Neutrophil (primary cell): ENCODE results near the gene PKIB.

ENCODE experiments used
- H3K27ac ChIP-seq: fragments of 200-600 bp; sonication (generic); 2 replicates; pipeline ENCODE4 v1.5.1; 2016; ENCODE audit warnings: mild to moderate bottlenecking, moderate library complexity
- H3K27me3 ChIP-seq: fragments of 200-600 bp; sonication (generic); 2 replicates; pipeline ENCODE4 v1.6.0; 2016; ENCODE audit warnings: mild to moderate bottlenecking
- H3K36me3 ChIP-seq: fragments of 200-600 bp; sonication (generic); 2 replicates; pipeline ENCODE4 v1.5.1; 2017
- H3K4me1 ChIP-seq, 2 experiments: fragments of 200-600 bp in 1 of 2; sonication (generic) in 1 of 2; 1 replicate in 1 of 2; 2 replicates in 1 of 2; pipeline versions ENCODE4 v1.5.1 to v1.6.1; 2013 to 2016; ENCODE audit warnings: low read depth in 1 of 2, low read length in 1 of 2, mild to moderate bottlenecking in 1 of 2, moderate library complexity in 1 of 2; ENCODE audit not compliant: control insufficient read depth in 1 of 2, insufficient read depth in 1 of 2
- H3K4me3 ChIP-seq, 2 experiments: fragments of 200-600 bp in 1 of 2; sonication (generic) in 1 of 2; 1 replicate in 1 of 2; 2 replicates in 1 of 2; pipeline ENCODE4 v1.5.1; 2013 to 2016; ENCODE audit warnings: low read depth in 1 of 2, low read length in 1 of 2, mild to moderate bottlenecking in 1 of 2, moderate library complexity in 1 of 2
- H3K9me3 ChIP-seq: fragments of 200-600 bp; sonication (generic); 2 replicates; pipeline ENCODE4 v1.5.1; 2016
- CTCF ChIP-seq: fragments of 200-600 bp; sonication (generic); IDR thresholded peaks from 2 replicates; pipeline ENCODE4 v1.5.1; 2016; ENCODE audit warnings: antibody characterized with exemption

The PKIB gene

GRCh38 chr6:122709922-122710512, 99.8 kb downstream of the PKIB start:
- peak overlapping the region; percentile 68 for H3K27ac ChIP-seq
- no peaks in the 10 kb centered on the region for H3K9me3 ChIP-seq
- no peak overlapping the region for H3K4me3 ChIP-seq
- no peaks in the 10 kb centered on the region for H3K27me3 ChIP-seq
- H3K4me1 ChIP-seq: peaks cover 35 to 49% of the 10 kb centered on the region in 2 experiments
- TF ChIP-seq CTCF: no peak
- no peaks in the 10 kb centered on the region for H3K36me3 ChIP-seq

- Histone ChIP-seq H3K27ac (no peak overlapping the region), H3K27me3 (no peaks in the 10 kb centered on the region)
- TF ChIP-seq CTCF: no peak
These were observed 100.9 kb downstream of the PKIB start for GRCh38 chr6:122710908-122711635.

GRCh38 chr6:122712093-122712447, 101.9 kb downstream of the PKIB start:
- H3K4me1 ChIP-seq: peaks cover 35 to 49% of the 10 kb centered on the region in 2 experiments
- no peaks in the 10 kb centered on the region for H3K27me3 ChIP-seq
- no peaks in the 10 kb centered on the region for H3K36me3 ChIP-seq
- H3K27ac ChIP-seq: peak overlapping the region; percentile 80
- no peaks in the 10 kb centered on the region for H3K9me3 ChIP-seq
- no peak overlapping the region for H3K4me3 ChIP-seq
- TF ChIP-seq CTCF: no peak

More at GRCh38 chr6:122710908-122711635, 100.9 kb downstream of the PKIB start:
- H3K4me3 ChIP-seq: no peak overlapping the region
- H3K36me3 ChIP-seq: no peaks in the 10 kb centered on the region
- no peaks in the 10 kb centered on the region for H3K9me3 ChIP-seq
- H3K4me1 ChIP-seq: peaks cover 35 to 49% of the 10 kb centered on the region in 2 experiments

DNA sequence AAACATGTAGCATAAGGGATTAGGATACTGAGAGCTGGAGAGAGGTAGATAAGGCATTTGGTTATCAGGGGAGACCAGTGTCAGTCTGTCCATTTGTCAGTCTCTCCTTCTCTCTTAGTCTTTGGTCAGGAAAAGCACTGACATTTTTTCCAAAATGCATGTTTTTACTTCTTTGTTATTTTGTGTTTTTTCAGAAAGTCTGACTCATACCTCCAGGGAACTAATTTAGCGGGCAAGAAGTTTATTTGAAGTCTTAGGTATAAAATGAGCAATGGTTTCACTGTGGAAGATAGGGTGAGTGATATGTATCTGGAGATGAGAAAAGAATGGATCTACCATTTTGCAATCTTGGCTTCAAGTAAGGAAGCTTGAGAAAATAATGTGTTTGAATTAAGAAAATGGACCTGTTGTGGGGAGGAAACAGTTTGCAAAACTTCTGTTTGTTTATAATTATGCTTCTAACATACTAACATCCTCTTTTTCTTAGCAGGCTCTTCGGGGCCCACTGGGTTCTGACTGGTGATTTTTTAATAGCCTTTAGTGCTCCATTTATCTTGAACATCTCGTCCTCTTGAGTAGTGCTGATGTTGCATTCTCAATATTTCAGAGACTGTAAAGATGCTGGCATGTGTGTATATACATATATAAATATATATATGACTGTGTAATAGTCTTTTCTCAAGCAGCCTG, 102.4 kb downstream of the PKIB start:
- H3K27me3 ChIP-seq: no peaks in the 10 kb centered on the region
- H3K27ac ChIP-seq: peak overlapping the region; percentile 80
- H3K4me3 ChIP-seq: peak overlapping the region in 1 of 2 experiments; percentile 8
- H3K36me3 ChIP-seq: no peaks in the 10 kb centered on the region
- peaks cover 35 to 49% of the 10 kb centered on the region in 2 experiments for H3K4me1 ChIP-seq
- TF ChIP-seq CTCF: no peak
- no peaks in the 10 kb centered on the region for H3K9me3 ChIP-seq

DNA sequence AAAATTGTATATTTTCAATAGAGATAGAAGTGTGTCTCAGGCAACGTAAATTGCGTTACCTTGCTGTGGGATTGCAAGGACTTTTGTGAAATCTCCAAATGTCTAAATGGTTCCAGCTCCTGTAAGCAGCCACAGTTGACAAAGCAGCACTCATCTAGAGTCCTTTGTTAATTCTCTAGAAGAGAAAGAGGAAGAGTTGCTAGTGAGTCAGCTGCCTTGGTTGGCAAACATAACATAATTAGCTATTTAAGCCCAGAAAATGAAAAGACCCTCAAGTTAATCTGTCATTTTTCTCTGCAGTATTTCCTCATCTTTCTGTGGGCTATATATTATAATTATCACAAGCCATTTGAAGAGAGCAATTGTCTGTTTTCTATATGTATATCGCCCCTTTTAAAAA, 102.9 kb downstream of the PKIB start:
- no peaks in the 10 kb centered on the region for H3K9me3 ChIP-seq
- H3K27me3 ChIP-seq: no peaks in the 10 kb centered on the region
- no peak for TF ChIP-seq CTCF
- peak overlapping the region in 1 of 2 experiments; percentile 8 for H3K4me3 ChIP-seq
- peaks cover 35 to 49% of the 10 kb centered on the region in 2 experiments for H3K4me1 ChIP-seq
- peak overlapping the region; percentile 80 for H3K27ac ChIP-seq
- no peaks in the 10 kb centered on the region for H3K36me3 ChIP-seq
